SK-N-SH (cell line): ENCODE data around the gene CYB561. TPM values are rescaled to one million over a fixed set of nuclear protein-coding genes. Genes with fewer than 3 reads are reported as not detected.

Source experiments
- CTCF ChIA-PET: fragments of 300-600, 350-600 bp; formaldehyde crosslinking; extraction: SDS; loops from one replicate; lab custom pipeline; 2021; lab: Yijun Ruan, JAX
- POLR2A ChIA-PET: fragments of 350-600 bp; sonication (Branson Sonifier 250); formaldehyde crosslinking; extraction: SDS; loops from one replicate; lab custom pipeline; 2020; ENCODE audit warnings: antibody characterized with exemption, inconsistent platforms; lab: Yijun Ruan, JAX
- DNase-seq: peaks from one replicate; pipeline ENCODE4 v3.0.0; 2012
- H2AFZ ChIP-seq: fragments of 200-600 bp; sonication (generic); 2 replicates; pipeline ENCODE4 v1.8.1; 2016; ENCODE audit warnings: antibody characterized with exemption, mild to moderate bottlenecking, low read depth
- H3F3A ChIP-seq: fragments of 200-600 bp; sonication (generic); replicated peaks from 2 replicates; pipeline ENCODE3; 2016; ENCODE audit warnings: antibody characterized with exemption, mild to moderate bottlenecking; ENCODE audit not compliant: insufficient read depth
- H3K27ac ChIP-seq, 2 experiments: fragments of 200-500 bp in 1 of 2; fragments of 200-600 bp in 1 of 2; sonication (Bioruptor generic) in 1 of 2; sonication (generic), shearing (Covaris generic) in 1 of 2; 2 replicates each; pipeline versions ENCODE4 v1.5.1 to v1.6.1; 2014 to 2016; ENCODE audit warnings: low read depth in 2 of 2, inconsistent platforms in 1 of 2, low read length in 1 of 2, mild to moderate bottlenecking in 1 of 2, mixed read lengths in 1 of 2
- H3K27me3 ChIP-seq: fragments of 200-600 bp; sonication (generic), shearing (Covaris generic); 2 replicates; pipeline ENCODE4 v1.6.1; 2016; ENCODE audit warnings: mixed run types; ENCODE audit not compliant: insufficient read depth
- H3K36me3 ChIP-seq, 2 experiments: fragments of 200-500 bp in 1 of 2; fragments of 200-600 bp in 1 of 2; sonication (Bioruptor generic) in 1 of 2; sonication (generic) in 1 of 2; replicated peaks in 1 of 2; 2 replicates each; pipeline versions ENCODE3 to v1.5.1; 2014 to 2016; ENCODE audit warnings: low read length in 1 of 2, mild to moderate bottlenecking in 1 of 2; ENCODE audit not compliant: insufficient read depth in 2 of 2, control insufficient read depth in 1 of 2
- H3K4me1 ChIP-seq, 2 experiments: fragments of 200-500 bp in 1 of 2; fragments of 200-600 bp in 1 of 2; sonication (Bioruptor generic) in 1 of 2; sonication (generic), shearing (Covaris generic) in 1 of 2; 2 replicates each; pipeline versions ENCODE4 v1.5.1 to v1.6.1; 2014 to 2016; ENCODE audit warnings: low read depth in 1 of 2, low read length in 1 of 2, mixed run types in 1 of 2; ENCODE audit not compliant: insufficient read depth in 2 of 2, control insufficient read depth in 1 of 2
- H3K4me2 ChIP-seq: fragments of 200-600 bp; sonication (generic), shearing (Covaris generic); 2 replicates; pipeline ENCODE4 v1.6.1; 2017; ENCODE audit warnings: mixed run types
- H3K4me3 ChIP-seq, 2 experiments: fragments of 200-500 bp in 1 of 2; fragments of 200-600 bp in 1 of 2; sonication (Bioruptor generic) in 1 of 2; sonication (generic), shearing (Covaris generic) in 1 of 2; 2 replicates each; pipeline versions ENCODE4 v1.5.1 to v1.8.1; 2014 to 2016; ENCODE audit warnings: low read depth in 2 of 2, inconsistent platforms in 1 of 2, low read length in 1 of 2, mild to moderate bottlenecking in 1 of 2, mixed read lengths in 1 of 2, moderate library complexity in 1 of 2
- H3K79me2 ChIP-seq: fragments of 200-600 bp; sonication (generic); 2 replicates; pipeline ENCODE4 v1.8.1; 2017; ENCODE audit warnings: mild to moderate bottlenecking; ENCODE audit not compliant: insufficient read depth
- H3K9ac ChIP-seq: fragments of 200-600 bp; sonication (generic); 2 replicates; pipeline ENCODE4 v1.6.1; 2017; ENCODE audit warnings: mixed run types
- H3K9me2 ChIP-seq: fragments of 200-600 bp; sonication (generic); 2 replicates; pipeline ENCODE4 v1.6.1; 2017; ENCODE audit warnings: mixed run types
- H3K9me3 ChIP-seq: fragments of 200-600 bp; sonication (generic); 2 replicates; pipeline ENCODE4 v1.6.1; 2017; ENCODE audit warnings: mixed run types, mild to moderate bottlenecking, moderate library complexity
- H4K20me1 ChIP-seq: fragments of 200-600 bp; sonication (generic); 2 replicates; pipeline ENCODE4 v1.6.1; 2017; ENCODE audit warnings: mild to moderate bottlenecking, mixed run types; ENCODE audit not compliant: insufficient read depth
- EP300 ChIP-seq, 2 experiments: IDR thresholded peaks; 2 replicates each; pipeline versions ENCODE4 v1.4.0 to v1.6.1; 2012; ENCODE audit warnings: borderline replicate concordance in 1 of 2, low read depth in 1 of 2, low read length in 1 of 2
- GATA2 ChIP-seq: sonication (generic); formaldehyde crosslinking; IDR thresholded peaks from 2 replicates; pipeline ENCODE4 v1.5.0; 2020; ENCODE audit warnings: mild to moderate bottlenecking, missing genetic modification reagents
- NRF1 ChIP-seq: IDR thresholded peaks from 2 replicates; pipeline ENCODE4 v1.6.1; 2012; ENCODE audit warnings: low read depth, mild to moderate bottlenecking, low read length
- RAD21 ChIP-seq: IDR thresholded peaks from 2 replicates; pipeline ENCODE4 v1.6.1; 2012; ENCODE audit warnings: mild to moderate bottlenecking, low read length
- RCOR1 ChIP-seq: fragments of 150-350 bp; IDR thresholded peaks from 2 replicates; pipeline ENCODE4 v1.6.1; 2017; ENCODE audit warnings: antibody characterized with exemption, low read length
- TAF1 ChIP-seq: IDR thresholded peaks from 2 replicates; pipeline ENCODE4 v1.6.1; 2012; ENCODE audit warnings: low read depth, mild to moderate bottlenecking, low read length, moderate library complexity, borderline replicate concordance
- WGBS: methylation state at CpG from one replicate; pipeline ENCODE4 v1.1.6; 2017; ENCODE audit warnings: low lambda C conversion rate; 5-methylcytosine and 5-hydroxymethylcytosine counted together
- polyA plus RNA-seq, 3 experiments: library from polyadenylated mRNA; depleted of rRNA; stranded (reverse); fragments of >200 nt; gene quantifications; 2 replicates each; pipeline ENCODE4 v1.2.3, GENCODE V29; 2012
- TF ChIP-seq, protein P1 (sequence below): fragments of 200-600 bp; sonication (generic); IDR thresholded peaks from 2 replicates; pipeline ENCODE4 v1.6.1; 2017; ENCODE audit warnings: antibody characterized with exemption, mild to moderate bottlenecking, moderate library complexity

CYB561 gene
- polyA plus RNA-seq, 1 of the 3 experiments (the other 2 are of a cell fraction), result 28.3 TPM

DNA sequence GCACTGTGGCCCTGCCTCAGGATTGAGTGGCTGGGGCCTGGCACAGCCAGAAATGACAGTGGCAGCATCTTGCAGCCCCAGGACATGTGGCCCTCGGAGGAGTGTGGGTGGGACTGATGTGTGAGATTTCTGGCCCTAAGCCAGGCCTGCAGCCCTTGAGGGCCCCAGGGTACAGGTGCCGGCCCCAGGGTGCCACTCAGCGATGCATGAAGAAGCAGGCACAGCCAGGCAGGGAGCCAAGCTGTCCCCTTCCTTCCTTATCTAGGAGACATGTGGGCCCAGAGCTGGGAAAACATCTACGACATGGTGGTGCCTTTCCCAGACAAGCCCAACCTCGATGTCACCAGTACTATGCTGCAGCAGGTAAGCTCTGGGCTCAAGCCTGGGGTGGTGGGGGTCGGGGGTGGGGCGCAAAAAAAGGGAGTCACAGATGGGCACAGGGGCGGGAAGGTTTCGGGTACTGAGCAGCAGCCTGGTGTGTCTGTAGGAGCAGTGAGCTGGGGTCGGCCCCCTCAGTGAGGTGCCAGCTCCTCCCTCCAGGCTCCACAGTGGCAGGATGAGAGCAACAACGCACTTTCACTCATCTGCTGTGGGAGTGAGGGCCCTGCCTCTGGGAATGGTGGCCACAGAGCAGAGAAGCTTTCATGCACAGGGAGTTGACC, 34.9 kb upstream of the CYB561 start (continued):
- TF ChIP-seq, protein P1, sequence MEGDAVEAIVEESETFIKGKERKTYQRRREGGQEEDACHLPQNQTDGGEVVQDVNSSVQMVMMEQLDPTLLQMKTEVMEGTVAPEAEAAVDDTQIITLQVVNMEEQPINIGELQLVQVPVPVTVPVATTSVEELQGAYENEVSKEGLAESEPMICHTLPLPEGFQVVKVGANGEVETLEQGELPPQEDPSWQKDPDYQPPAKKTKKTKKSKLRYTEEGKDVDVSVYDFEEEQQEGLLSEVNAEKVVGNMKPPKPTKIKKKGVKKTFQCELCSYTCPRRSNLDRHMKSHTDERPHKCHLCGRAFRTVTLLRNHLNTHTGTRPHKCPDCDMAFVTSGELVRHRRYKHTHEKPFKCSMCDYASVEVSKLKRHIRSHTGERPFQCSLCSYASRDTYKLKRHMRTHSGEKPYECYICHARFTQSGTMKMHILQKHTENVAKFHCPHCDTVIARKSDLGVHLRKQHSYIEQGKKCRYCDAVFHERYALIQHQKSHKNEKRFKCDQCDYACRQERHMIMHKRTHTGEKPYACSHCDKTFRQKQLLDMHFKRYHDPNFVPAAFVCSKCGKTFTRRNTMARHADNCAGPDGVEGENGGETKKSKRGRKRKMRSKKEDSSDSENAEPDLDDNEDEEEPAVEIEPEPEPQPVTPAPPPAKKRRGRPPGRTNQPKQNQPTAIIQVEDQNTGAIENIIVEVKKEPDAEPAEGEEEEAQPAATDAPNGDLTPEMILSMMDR, result no peak
- TF ChIP-seq TAF1 (no peak), NRF1 (no peak), RAD21 (no peak; the same call in 1 of the 2 replicates), RCOR1 (peak; percentile 62; the same call in 1 of the 2 replicates), EP300 (IDR thresholded peaks at IDR 0.05; ENCODE audit: borderline replicate concordance in 1 of 2, low read depth in 1 of 2, low read length in 1 of 2) (peak in 1 of 2 experiments; percentile 57; a peak in 1 of 4 replicates)

- no peak overlapping the region for H2AFZ ChIP-seq
- H3K4me3 ChIP-seq, result no peak overlapping the region
- H3K9me3 ChIP-seq, result no peaks in the 10 kb centered on the region
- H3F3A ChIP-seq, result no peaks in the 10 kb centered on the region
- WGBS, result 86% methylated on average over 21 of the region's 21 CpGs
- DNase-seq, result peak; percentile 33
- H3K4me1 ChIP-seq, result peaks cover 9 to 54% of the 10 kb centered on the region in 2 experiments; a peak in 3 of 4 replicates
- no peak overlapping the region for H3K4me2 ChIP-seq
- H3K36me3 ChIP-seq, result peaks cover 0 to 4% of the 10 kb centered on the region in 2 experiments
- POLR2A ChIA-PET, result interaction anchor here (0.9 to 9.6 kb wide), 11 partner anchors 11 to 121 kb away, joined by 3 to 212 read pairs (median 6); partner anchors contain the start of genes CYB561, DCAF7 and TACO1
- no peaks in the 10 kb centered on the region for H3K79me2 ChIP-seq
- no peaks in the 10 kb centered on the region for H3K9me2 ChIP-seq
- H4K20me1 ChIP-seq, result no peaks in the 10 kb centered on the region
- peak overlapping the region in 1 of 2 experiments; percentile 84; a peak in 2 of 4 replicates for H3K27ac ChIP-seq
- H3K27me3 ChIP-seq, result no peaks in the 10 kb centered on the region
- TF ChIP-seq GATA2 (0 out of 2 replicates have a peak, but pooled peaks have one; percentile 5), EP300 (IDR thresholded peaks at IDR 0.05; ENCODE audit: borderline replicate concordance in 1 of 2, low read depth in 1 of 2, low read length in 1 of 2) (no peak)
- TF ChIP-seq, protein P1, result no peak
- TF ChIP-seq, all 33 proteins: peak for 1
- CTCF ChIA-PET, result interaction anchor here (0.6 to 13.7 kb wide), 15 partner anchors 7 to 214 kb away, joined by 3 to 708 read pairs (median 27); partner anchors contain the start of genes CYB561 and DCAF7
- H3K9ac ChIP-seq, result no peak overlapping the region
Observed at GRCh38 chr17:63480192-63480784, 34.2 kb upstream of the CYB561 start.
